Kidney epithelial cell (primary cell): ENCODE data around the gene GGTLC1. TPM values are rescaled to one million over a fixed set of nuclear protein-coding genes. Genes with fewer than 3 reads are reported as not detected.

Source experiments
- DNase-seq: peaks from one replicate; pipeline ENCODE4 v3.0.0-alpha.2; 2010; ENCODE audit warnings: low read depth
- H3K27me3 ChIP-seq: 2 replicates; pipeline ENCODE4 v1.6.0; 2011; ENCODE audit warnings: low read length; ENCODE audit not compliant: control insufficient read depth, insufficient read depth
- H3K36me3 ChIP-seq: 2 replicates; pipeline ENCODE4 v1.5.1; 2011; ENCODE audit warnings: low read length; ENCODE audit not compliant: control insufficient read depth, insufficient read depth
- H3K4me3 ChIP-seq: 2 replicates; pipeline ENCODE4 v1.5.1; 2011; ENCODE audit warnings: low read depth, mild to moderate bottlenecking, control low read depth, low read length
- total RNA-seq: library from RNA; depleted of rRNA; stranded (reverse); fragments of >200 nt; gene quantifications from 2 replicates; pipeline ENCODE4 v1.2.3, GENCODE V29; 2015
- TF ChIP-seq, protein P1 (sequence below): IDR thresholded peaks from 2 replicates; pipeline ENCODE4 v1.5.1; 2011; ENCODE audit warnings: mild to moderate bottlenecking, moderate library complexity, low read length, control low read depth, inconsistent platforms; ENCODE audit not compliant: insufficient read depth, poor library complexity, severe bottlenecking

The GGTLC1 gene
- total RNA-seq, 1 donor from 2014 or later, result not detected

GRCh38 chr20:24007758-24008157, 19.2 kb upstream of the GGTLC1 start:
- Histone ChIP-seq H3K4me3 (no peak overlapping the region), H3K27me3 (no peaks in the 10 kb centered on the region), H3K36me3 (no peaks in the 10 kb centered on the region)
- no peak for DNase-seq
- TF ChIP-seq, protein P1, sequence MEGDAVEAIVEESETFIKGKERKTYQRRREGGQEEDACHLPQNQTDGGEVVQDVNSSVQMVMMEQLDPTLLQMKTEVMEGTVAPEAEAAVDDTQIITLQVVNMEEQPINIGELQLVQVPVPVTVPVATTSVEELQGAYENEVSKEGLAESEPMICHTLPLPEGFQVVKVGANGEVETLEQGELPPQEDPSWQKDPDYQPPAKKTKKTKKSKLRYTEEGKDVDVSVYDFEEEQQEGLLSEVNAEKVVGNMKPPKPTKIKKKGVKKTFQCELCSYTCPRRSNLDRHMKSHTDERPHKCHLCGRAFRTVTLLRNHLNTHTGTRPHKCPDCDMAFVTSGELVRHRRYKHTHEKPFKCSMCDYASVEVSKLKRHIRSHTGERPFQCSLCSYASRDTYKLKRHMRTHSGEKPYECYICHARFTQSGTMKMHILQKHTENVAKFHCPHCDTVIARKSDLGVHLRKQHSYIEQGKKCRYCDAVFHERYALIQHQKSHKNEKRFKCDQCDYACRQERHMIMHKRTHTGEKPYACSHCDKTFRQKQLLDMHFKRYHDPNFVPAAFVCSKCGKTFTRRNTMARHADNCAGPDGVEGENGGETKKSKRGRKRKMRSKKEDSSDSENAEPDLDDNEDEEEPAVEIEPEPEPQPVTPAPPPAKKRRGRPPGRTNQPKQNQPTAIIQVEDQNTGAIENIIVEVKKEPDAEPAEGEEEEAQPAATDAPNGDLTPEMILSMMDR, result no peak

- TF ChIP-seq, protein P1, result no peak
- Histone ChIP-seq H3K36me3 (no peaks in the 10 kb centered on the region), H3K4me3 (no peak overlapping the region), H3K27me3 (peaks cover 1% of the 10 kb centered on the region)
- DNase-seq, result no peak
Measured at GRCh38 chr20:24007073-24007595, 18.6 kb upstream of the GGTLC1 start.

- H3K27me3 ChIP-seq, result peaks cover 6% of the 10 kb centered on the region
- DNase-seq, result no peak
- TF ChIP-seq, protein P1, result no peak
- H3K4me3 ChIP-seq, result no peak overlapping the region
- H3K36me3 ChIP-seq, result no peaks in the 10 kb centered on the region
Measured at GRCh38 chr20:24006626-24007025, 18.0 kb upstream of the GGTLC1 start.

- Histone ChIP-seq H3K36me3 (no peaks in the 10 kb centered on the region), H3K4me3 (no peak overlapping the region), H3K27me3 (peaks cover 6% of the 10 kb centered on the region)
- no peak for DNase-seq
- TF ChIP-seq, protein P1, result no peak
Measured at GRCh38 chr20:24004471-24004870, 15.9 kb upstream of the GGTLC1 start.

GRCh38 chr20:24002896-24003295, 14.3 kb upstream of the GGTLC1 start:
- Histone ChIP-seq H3K36me3 (no peaks in the 10 kb centered on the region), H3K4me3 (no peak overlapping the region), H3K27me3 (peaks cover 6% of the 10 kb centered on the region)
- TF ChIP-seq, protein P1, result no peak
- DNase-seq, result no peak

DNA sequence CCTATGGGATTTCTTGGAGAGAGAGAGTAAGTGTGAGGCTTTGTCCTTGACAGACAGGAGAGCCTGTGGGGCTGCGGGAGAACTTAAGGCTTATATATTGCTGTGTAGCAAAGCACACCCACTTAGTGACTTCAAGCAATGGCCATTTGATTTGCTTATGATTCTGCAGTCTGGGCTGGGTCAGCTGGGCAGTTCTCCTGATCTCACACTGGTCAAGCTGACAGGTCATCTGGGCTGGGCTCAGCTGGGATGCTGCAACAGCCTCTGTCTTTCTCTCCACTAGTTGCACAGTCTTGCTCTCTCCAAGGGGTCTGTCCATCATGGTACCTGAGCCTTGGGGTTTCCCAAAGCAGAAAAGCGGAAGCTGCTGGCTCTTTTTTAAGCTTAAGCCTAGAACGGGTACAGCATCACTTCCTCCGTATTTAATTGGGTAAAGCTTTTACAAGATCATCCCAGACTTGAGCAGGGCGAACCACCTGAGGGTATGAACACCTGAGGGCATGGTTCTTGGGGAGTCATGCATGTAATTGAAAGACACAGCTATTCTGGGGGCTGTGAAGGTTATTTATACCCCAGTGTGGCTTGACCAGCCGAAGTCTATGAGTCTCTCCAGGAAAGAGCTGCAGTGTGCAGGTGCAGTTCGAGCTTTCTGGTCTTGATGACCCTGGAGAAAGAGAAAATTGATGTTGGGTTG, 13.3 kb upstream of the GGTLC1 start:
- Histone ChIP-seq H3K4me3 (no peak overlapping the region), H3K27me3 (peaks cover 6% of the 10 kb centered on the region), H3K36me3 (no peaks in the 10 kb centered on the region)
- no peak for DNase-seq
- TF ChIP-seq, protein P1, result no peak
